Chondrocyte (in vitro differentiated cells): ENCODE measurements around the gene ADI1. TPM values are rescaled to one million over a fixed set of nuclear protein-coding genes. Genes with fewer than 3 reads are reported as not detected.

ENCODE experiments used
- DNase-seq: peaks from one replicate; pipeline ENCODE4 v3.0.0; 2021; ENCODE audit warnings: mixed read lengths, low spot score
- H3K27ac Mint-ChIP-seq: one replicate; pipeline ENCODE4 v1.8.0; 2021; ENCODE audit warnings: mild to moderate bottlenecking, moderate library complexity, mixed read lengths; ENCODE audit not compliant: unreplicated experiment
- H3K27me3 Mint-ChIP-seq: 2 replicates; pipeline ENCODE4 v1.8.0; 2021; ENCODE audit warnings: low read depth, mixed read lengths
- H3K36me3 Mint-ChIP-seq: 2 replicates; pipeline ENCODE4 v1.8.0; 2021; ENCODE audit warnings: low read depth, mixed read lengths
- H3K4me1 Mint-ChIP-seq: 2 replicates; pipeline ENCODE4 v1.8.0; 2021; ENCODE audit warnings: low read depth, mild to moderate bottlenecking, mixed read lengths
- H3K4me3 Mint-ChIP-seq: one replicate; pipeline ENCODE4 v1.8.0; 2021; ENCODE audit warnings: mild to moderate bottlenecking, moderate library complexity, mixed read lengths; ENCODE audit not compliant: unreplicated experiment
- H3K9me3 Mint-ChIP-seq: 2 replicates; pipeline ENCODE4 v1.8.0; 2021; ENCODE audit warnings: low read depth, mixed read lengths
- CTCF ChIP-seq: fragments of 200-600 bp; sonication (generic); IDR thresholded peaks from 2 replicates; pipeline ENCODE4 v1.5.0; 2021; ENCODE audit warnings: antibody characterized with exemption, mild to moderate bottlenecking, moderate library complexity
- total RNA-seq: library from RNA; stranded (reverse); gene quantifications from 3 replicates; pipeline ENCODE4 v1.2.1, GENCODE V29; 2021

ADI1 gene
- total RNA-seq, 1 donor from 2014 or later, result 41.8 TPM

DNA sequence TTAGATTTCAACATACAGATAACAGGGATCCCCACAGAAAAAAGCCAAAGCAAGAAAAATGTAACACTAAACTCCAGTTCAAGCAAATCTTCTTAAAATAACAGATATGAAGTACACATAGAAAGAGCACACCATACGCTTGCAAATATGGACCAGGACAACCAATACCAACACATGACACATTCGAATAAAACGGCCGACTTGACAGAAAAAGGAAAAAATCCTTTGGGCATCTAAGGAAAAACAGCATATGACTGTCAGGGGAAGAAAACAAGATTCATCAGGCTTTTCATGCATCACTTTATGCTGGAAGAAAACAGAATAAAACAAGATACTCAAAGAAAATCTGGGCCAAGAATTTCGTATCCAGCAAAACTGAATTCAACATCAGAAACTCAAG is 22.8 kb upstream of the ADI1 start:
- DNase-seq, result no peak
- H3K27ac Mint-ChIP-seq, result peak overlapping the region; percentile 3
- no peak overlapping the region for H3K4me3 Mint-ChIP-seq
- TF ChIP-seq CTCF, result no peak
- peaks cover under 1% of the 10 kb centered on the region for H3K4me1 Mint-ChIP-seq
- H3K36me3 Mint-ChIP-seq, result peaks cover 24% of the 10 kb centered on the region
- H3K9me3 Mint-ChIP-seq, result no peaks in the 10 kb centered on the region
- H3K27me3 Mint-ChIP-seq, result no peaks in the 10 kb centered on the region

DNA sequence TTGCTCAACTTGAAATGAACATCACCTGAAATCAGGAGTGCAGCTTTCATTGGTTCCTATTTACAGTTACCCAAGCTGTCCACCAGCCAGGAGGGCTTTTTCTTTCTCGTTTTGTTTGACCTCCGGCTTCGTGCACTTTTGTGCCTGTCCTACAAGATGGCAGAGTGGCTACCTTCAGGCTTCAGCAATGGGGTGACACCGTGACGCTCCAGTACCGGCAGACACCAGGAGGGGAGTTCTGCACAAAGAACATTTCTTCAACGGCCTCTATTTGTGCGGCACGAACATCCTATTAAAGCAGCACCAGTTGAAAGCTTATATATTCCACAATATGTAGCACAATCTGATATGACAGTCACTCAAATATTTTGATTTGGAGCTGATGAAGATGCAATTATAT is 20.5 kb upstream of the ADI1 start:
- H3K4me3 Mint-ChIP-seq, result no peak overlapping the region
- DNase-seq, result no peak

GRCh38 chr2:3536682-3537632 is 17.6 kb upstream of the ADI1 start:
- Mint-ChIP-seq H3K27me3 (no peaks in the 10 kb centered on the region), H3K4me3 (peak overlapping the region; percentile 82), H3K9me3 (no peaks in the 10 kb centered on the region), H3K4me1 (peaks cover 22% of the 10 kb centered on the region), H3K27ac (peak overlapping the region; percentile 100), H3K36me3 (peaks cover 7% of the 10 kb centered on the region)
- peak; percentile 77 for TF ChIP-seq CTCF
- DNase-seq, result no peak

More for the DNA sequence above, 20.5 kb upstream of the ADI1 start:
- Mint-ChIP-seq H3K4me1 (peaks cover 21% of the 10 kb centered on the region), H3K36me3 (peaks cover 17% of the 10 kb centered on the region), H3K9me3 (no peaks in the 10 kb centered on the region), H3K27ac (no peak overlapping the region), H3K27me3 (no peaks in the 10 kb centered on the region)
- TF ChIP-seq CTCF, result no peak

DNA sequence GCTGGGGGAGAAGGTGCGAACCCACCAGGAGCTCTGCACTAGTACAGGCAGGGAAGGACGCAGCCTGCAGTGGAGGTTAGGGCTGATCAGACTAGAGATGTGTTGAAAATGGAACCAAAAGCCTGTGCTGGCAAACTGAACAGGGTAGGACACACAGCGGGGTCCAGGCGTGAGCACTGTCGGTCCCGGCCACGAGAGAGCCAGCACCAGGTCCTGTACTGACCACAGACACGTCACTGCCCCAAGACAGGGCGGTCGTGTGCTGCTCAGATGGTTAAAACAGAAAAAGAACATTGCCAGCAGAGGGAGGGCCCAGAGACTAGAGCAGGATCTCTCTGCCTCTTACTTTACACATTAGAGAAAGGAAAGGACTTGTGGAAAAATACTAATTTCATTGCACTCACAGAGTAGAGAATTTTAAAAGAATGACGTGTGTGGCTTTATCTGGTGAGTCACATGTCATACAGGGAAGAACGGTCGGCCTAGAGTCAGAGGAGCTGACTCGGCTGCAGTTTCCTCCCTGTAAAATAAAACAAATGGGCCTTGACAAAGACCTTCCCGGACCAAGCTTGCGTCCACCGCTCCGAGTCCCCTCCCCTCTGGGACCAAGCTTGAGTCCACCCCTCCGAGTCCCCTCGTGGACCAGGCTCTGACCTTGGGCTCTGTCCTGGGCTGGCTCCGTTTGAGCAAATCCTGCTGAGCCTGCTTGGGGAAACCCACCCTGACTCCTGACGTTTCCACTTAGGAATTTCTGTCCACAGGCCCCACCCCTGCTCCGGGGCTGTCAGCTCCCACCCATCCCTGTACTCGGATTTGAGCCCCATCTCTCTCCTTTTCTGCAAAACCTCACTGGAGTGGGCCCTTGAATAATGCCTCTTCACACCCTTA is 16.7 kb upstream of the ADI1 start:
- Mint-ChIP-seq H3K4me3 (peak overlapping the region; percentile 82), H3K9me3 (no peaks in the 10 kb centered on the region), H3K4me1 (peaks cover 22% of the 10 kb centered on the region), H3K27me3 (no peaks in the 10 kb centered on the region), H3K27ac (peak overlapping the region; percentile 100), H3K36me3 (peaks cover 7% of the 10 kb centered on the region)
- TF ChIP-seq CTCF, result peak; percentile 69
- no peak for DNase-seq

- no peak for DNase-seq
- H3K9me3 Mint-ChIP-seq, result no peaks in the 10 kb centered on the region
- H3K4me3 Mint-ChIP-seq, result peak overlapping the region; percentile 82
- H3K36me3 Mint-ChIP-seq, result peaks cover 7% of the 10 kb centered on the region
- peaks cover 22% of the 10 kb centered on the region for H3K4me1 Mint-ChIP-seq
- TF ChIP-seq CTCF, result no peak
- no peaks in the 10 kb centered on the region for H3K27me3 Mint-ChIP-seq
- peak overlapping the region; percentile 100 for H3K27ac Mint-ChIP-seq
Measured at GRCh38 chr2:3535467-3535793, 16.1 kb upstream of the ADI1 start.
